SK-N-SH (cell line): ENCODE results near the gene VPS33B. TPM values are rescaled to one million over a fixed set of nuclear protein-coding genes. Genes with fewer than 3 reads are reported as not detected.

ENCODE experiments used
- CTCF ChIA-PET: fragments of 300-600, 350-600 bp; formaldehyde crosslinking; extraction: SDS; loops from one replicate; lab custom pipeline; 2021; lab: Yijun Ruan, JAX
- POLR2A ChIA-PET: fragments of 350-600 bp; sonication (Branson Sonifier 250); formaldehyde crosslinking; extraction: SDS; loops from one replicate; lab custom pipeline; 2020; ENCODE audit warnings: antibody characterized with exemption, inconsistent platforms; lab: Yijun Ruan, JAX
- DNase-seq: peaks from one replicate; pipeline ENCODE4 v3.0.0; 2012
- H2AFZ ChIP-seq: fragments of 200-600 bp; sonication (generic); 2 replicates; pipeline ENCODE4 v1.8.1; 2016; ENCODE audit warnings: antibody characterized with exemption, mild to moderate bottlenecking, low read depth
- H3F3A ChIP-seq: fragments of 200-600 bp; sonication (generic); replicated peaks from 2 replicates; pipeline ENCODE3; 2016; ENCODE audit warnings: antibody characterized with exemption, mild to moderate bottlenecking; ENCODE audit not compliant: insufficient read depth
- H3K27ac ChIP-seq, 2 experiments: fragments of 200-500 bp in 1 of 2; fragments of 200-600 bp in 1 of 2; sonication (Bioruptor generic) in 1 of 2; sonication (generic), shearing (Covaris generic) in 1 of 2; 2 replicates each; pipeline versions ENCODE4 v1.5.1 to v1.6.1; 2014 to 2016; ENCODE audit warnings: low read depth in 2 of 2, inconsistent platforms in 1 of 2, low read length in 1 of 2, mild to moderate bottlenecking in 1 of 2, mixed read lengths in 1 of 2
- H3K27me3 ChIP-seq: fragments of 200-600 bp; sonication (generic), shearing (Covaris generic); 2 replicates; pipeline ENCODE4 v1.6.1; 2016; ENCODE audit warnings: mixed run types; ENCODE audit not compliant: insufficient read depth
- H3K36me3 ChIP-seq, 2 experiments: fragments of 200-500 bp in 1 of 2; fragments of 200-600 bp in 1 of 2; sonication (Bioruptor generic) in 1 of 2; sonication (generic) in 1 of 2; replicated peaks in 1 of 2; 2 replicates each; pipeline versions ENCODE3 to v1.5.1; 2014 to 2016; ENCODE audit warnings: low read length in 1 of 2, mild to moderate bottlenecking in 1 of 2; ENCODE audit not compliant: insufficient read depth in 2 of 2, control insufficient read depth in 1 of 2
- H3K4me1 ChIP-seq, 2 experiments: fragments of 200-500 bp in 1 of 2; fragments of 200-600 bp in 1 of 2; sonication (Bioruptor generic) in 1 of 2; sonication (generic), shearing (Covaris generic) in 1 of 2; 2 replicates each; pipeline versions ENCODE4 v1.5.1 to v1.6.1; 2014 to 2016; ENCODE audit warnings: low read depth in 1 of 2, low read length in 1 of 2, mixed run types in 1 of 2; ENCODE audit not compliant: insufficient read depth in 2 of 2, control insufficient read depth in 1 of 2
- H3K4me2 ChIP-seq: fragments of 200-600 bp; sonication (generic), shearing (Covaris generic); 2 replicates; pipeline ENCODE4 v1.6.1; 2017; ENCODE audit warnings: mixed run types
- H3K4me3 ChIP-seq, 2 experiments: fragments of 200-500 bp in 1 of 2; fragments of 200-600 bp in 1 of 2; sonication (Bioruptor generic) in 1 of 2; sonication (generic), shearing (Covaris generic) in 1 of 2; 2 replicates each; pipeline versions ENCODE4 v1.5.1 to v1.8.1; 2014 to 2016; ENCODE audit warnings: low read depth in 2 of 2, inconsistent platforms in 1 of 2, low read length in 1 of 2, mild to moderate bottlenecking in 1 of 2, mixed read lengths in 1 of 2, moderate library complexity in 1 of 2
- H3K79me2 ChIP-seq: fragments of 200-600 bp; sonication (generic); 2 replicates; pipeline ENCODE4 v1.8.1; 2017; ENCODE audit warnings: mild to moderate bottlenecking; ENCODE audit not compliant: insufficient read depth
- H3K9ac ChIP-seq: fragments of 200-600 bp; sonication (generic); 2 replicates; pipeline ENCODE4 v1.6.1; 2017; ENCODE audit warnings: mixed run types
- H3K9me2 ChIP-seq: fragments of 200-600 bp; sonication (generic); 2 replicates; pipeline ENCODE4 v1.6.1; 2017; ENCODE audit warnings: mixed run types
- H3K9me3 ChIP-seq: fragments of 200-600 bp; sonication (generic); 2 replicates; pipeline ENCODE4 v1.6.1; 2017; ENCODE audit warnings: mixed run types, mild to moderate bottlenecking, moderate library complexity
- H4K20me1 ChIP-seq: fragments of 200-600 bp; sonication (generic); 2 replicates; pipeline ENCODE4 v1.6.1; 2017; ENCODE audit warnings: mild to moderate bottlenecking, mixed run types; ENCODE audit not compliant: insufficient read depth
- CHD2 ChIP-seq: fragments of 150-350 bp; IDR thresholded peaks from 2 replicates; pipeline ENCODE4 v1.6.1; 2018; ENCODE audit warnings: low read length; ENCODE audit not compliant: partially characterized antibody
- CTCF ChIP-seq: fragments of 200-600 bp; sonication (generic); IDR thresholded peaks from 2 replicates; pipeline ENCODE4 v1.6.1; 2017; ENCODE audit warnings: antibody characterized with exemption, mild to moderate bottlenecking, moderate library complexity
- ELF1 ChIP-seq: IDR thresholded peaks from 2 replicates; pipeline ENCODE4 v1.4.0; 2012
- EP300 ChIP-seq, 2 experiments: IDR thresholded peaks; 2 replicates each; pipeline versions ENCODE4 v1.4.0 to v1.6.1; 2012; ENCODE audit warnings: borderline replicate concordance in 1 of 2, low read depth in 1 of 2, low read length in 1 of 2
- EZH2phosphoT487 ChIP-seq: fragments of 200-600 bp; sonication (generic); IDR thresholded peaks from 2 replicates; pipeline ENCODE4 v1.6.1; 2017; ENCODE audit warnings: low read depth, mixed run types, mild to moderate bottlenecking, antibody characterized with exemption, moderate library complexity, borderline replicate concordance
- FOXJ3 ChIP-seq: sonication (generic); formaldehyde crosslinking; IDR thresholded peaks from 2 replicates; pipeline ENCODE4 v1.5.1; 2020; ENCODE audit warnings: mild to moderate bottlenecking, missing genetic modification reagents
- FOXM1 ChIP-seq: IDR thresholded peaks from 2 replicates; pipeline ENCODE4 v1.4.0; 2012; ENCODE audit warnings: low read depth, mild to moderate bottlenecking
- GABPA ChIP-seq: IDR thresholded peaks from 2 replicates; pipeline ENCODE4 v1.4.0; 2012; ENCODE audit warnings: low read depth, mild to moderate bottlenecking
- GATA2 ChIP-seq: sonication (generic); formaldehyde crosslinking; IDR thresholded peaks from 2 replicates; pipeline ENCODE4 v1.5.0; 2020; ENCODE audit warnings: mild to moderate bottlenecking, missing genetic modification reagents
- IRF3 ChIP-seq: fragments of 150-350 bp; IDR thresholded peaks from 2 replicates; pipeline ENCODE4 v1.6.1; 2016; ENCODE audit warnings: mild to moderate bottlenecking, low read depth, low read length
- JUND ChIP-seq: IDR thresholded peaks from 2 replicates; pipeline ENCODE4 v1.4.0; 2012
- MXI1 ChIP-seq: IDR thresholded peaks from 2 replicates; pipeline ENCODE4 v1.6.1; 2012; ENCODE audit warnings: mild to moderate bottlenecking, low read depth, low read length, improper control_type of control experiment
- NFIC ChIP-seq: IDR thresholded peaks from 2 replicates; pipeline ENCODE4 v1.4.0; 2012; ENCODE audit warnings: borderline replicate concordance
- NRF1 ChIP-seq: IDR thresholded peaks from 2 replicates; pipeline ENCODE4 v1.6.1; 2012; ENCODE audit warnings: low read depth, mild to moderate bottlenecking, low read length
- POLR2AphosphoS5 ChIP-seq: IDR thresholded peaks from 2 replicates; pipeline ENCODE4 v1.6.1; 2012; ENCODE audit warnings: low read depth, low read length
- RAD21 ChIP-seq: IDR thresholded peaks from 2 replicates; pipeline ENCODE4 v1.6.1; 2012; ENCODE audit warnings: mild to moderate bottlenecking, low read length
- RXRA ChIP-seq: IDR thresholded peaks from 2 replicates; pipeline ENCODE4 v1.4.0; 2012; ENCODE audit warnings: low read depth, mild to moderate bottlenecking, borderline replicate concordance
- SMC3 ChIP-seq: IDR thresholded peaks from 2 replicates; pipeline ENCODE4 v1.6.1; 2012; ENCODE audit warnings: low read depth, low read length, improper control_type of control experiment
- TAF1 ChIP-seq: IDR thresholded peaks from 2 replicates; pipeline ENCODE4 v1.6.1; 2012; ENCODE audit warnings: low read depth, mild to moderate bottlenecking, low read length, moderate library complexity, borderline replicate concordance
- TCF12 ChIP-seq: IDR thresholded peaks from 2 replicates; pipeline ENCODE4 v1.4.0; 2012
- TEAD4 ChIP-seq: IDR thresholded peaks from 2 replicates; pipeline ENCODE4 v1.4.0; 2012; ENCODE audit warnings: mild to moderate bottlenecking, borderline replicate concordance; ENCODE audit not compliant: insufficient read depth
- USF1 ChIP-seq: IDR thresholded peaks from 2 replicates; pipeline ENCODE4 v1.4.0; 2012; ENCODE audit warnings: low read depth, borderline replicate concordance
- USF2 ChIP-seq: fragments of 150-350 bp; IDR thresholded peaks from 2 replicates; pipeline ENCODE4 v1.6.1; 2017; ENCODE audit warnings: antibody characterized with exemption, low read length, low read depth, borderline replicate concordance
- YY1 ChIP-seq: IDR thresholded peaks from 2 replicates; pipeline ENCODE4 v1.4.0; 2012; ENCODE audit warnings: low read depth, mild to moderate bottlenecking
- ZBTB33 ChIP-seq: IDR thresholded peaks from 2 replicates; pipeline ENCODE4 v1.4.0; 2012; ENCODE audit warnings: low read depth, borderline replicate concordance
- WGBS: methylation state at CpG from one replicate; pipeline ENCODE4 v1.1.6; 2017; ENCODE audit warnings: low lambda C conversion rate; 5-methylcytosine and 5-hydroxymethylcytosine counted together
- polyA plus RNA-seq, 3 experiments: library from polyadenylated mRNA; depleted of rRNA; stranded (reverse); fragments of >200 nt; gene quantifications; 2 replicates each; pipeline ENCODE4 v1.2.3, GENCODE V29; 2012

Gene VPS33B
- polyA plus RNA-seq, 1 of the 3 experiments (the other 2 are of a cell fraction) = 16.6 TPM

GRCh38 chr15:91055548-91056331 lies 33.3 kb upstream of the VPS33B start:
- no peaks in the 10 kb centered on the region for H3F3A ChIP-seq
- H3K4me2 ChIP-seq = peak overlapping the region; percentile 48
- H3K9me3 ChIP-seq = no peaks in the 10 kb centered on the region
- no peaks in the 10 kb centered on the region for H3K36me3 ChIP-seq
- peaks cover 0 to 3% of the 10 kb centered on the region in 2 experiments; a peak in 1 of 4 replicates for H3K4me1 ChIP-seq
- no peaks in the 10 kb centered on the region for H4K20me1 ChIP-seq
- POLR2A ChIA-PET = no interaction called here
- 25% methylated on average over 11 of the region's 11 CpGs for WGBS
- no peaks in the 10 kb centered on the region for H3K79me2 ChIP-seq
- H3K9ac ChIP-seq = no peak overlapping the region
- H3K27ac ChIP-seq = no peak overlapping the region
- H3K27me3 ChIP-seq = peaks cover 36% of the 10 kb centered on the region; the same call in 1 of the 2 replicates
- H2AFZ ChIP-seq = 0 out of 2 replicates have a peak overlapping the region, but pooled peaks have one; percentile 16
- CTCF ChIA-PET = interaction anchor here (0.6 to 10.6 kb wide), 68 partner anchors 8 to 840 kb away, joined by 3 to 186 read pairs (median 5); partner anchors contain the start of genes RCCD1, SV2B and UNC45A
- DNase-seq = peak; percentile 84
- TF ChIP-seq NRF1 = no peak
- TF ChIP-seq TAF1 = no peak
- no peak for TF ChIP-seq FOXM1
- peak; percentile 96 for TF ChIP-seq SMC3
- no peak for TF ChIP-seq EP300 (IDR thresholded peaks at IDR 0.05; ENCODE audit: borderline replicate concordance in 1 of 2, low read depth in 1 of 2, low read length in 1 of 2)
- no peak for TF ChIP-seq RXRA
- TF ChIP-seq GABPA = no peak
- no peak for TF ChIP-seq MXI1
- TF ChIP-seq ZBTB33 = no peak
- TF ChIP-seq CHD2 = no peak
- TF ChIP-seq TCF12 = no peak
- no peak for TF ChIP-seq JUND
- no peak for TF ChIP-seq NFIC
- no peak for TF ChIP-seq EZH2phosphoT487
- TF ChIP-seq IRF3 = no peak
- no peak for TF ChIP-seq USF2
- no peak for TF ChIP-seq YY1
- no peak for TF ChIP-seq USF1
- peak; percentile 96 for TF ChIP-seq RAD21
- peak; percentile 78 for TF ChIP-seq CTCF
- TF ChIP-seq POLR2AphosphoS5 = no peak
- TF ChIP-seq GATA2 (CRISPR knock-in tag) = no peak
- TF ChIP-seq FOXJ3 (CRISPR knock-in tag) = no peak
- no peak for TF ChIP-seq TEAD4
- peak; percentile 38; the same call in 1 of the 2 replicates for TF ChIP-seq ELF1
- H3K9me2 ChIP-seq = no peaks in the 10 kb centered on the region
- H3K4me3 ChIP-seq = no peak overlapping the region
